A549 treated with CORT108297 at 1 μM for 4 hours (cell line): Measurements from ENCODE around the gene CERT1. TPM values are rescaled to one million over a fixed set of nuclear protein-coding genes. Genes with fewer than 3 reads are reported as not detected.

ENCODE experiments used
- total RNA-seq: library from RNA; stranded (reverse); fragments of 200-300 nt; extraction: Qiagen RNA extraction; gene quantifications from 5 replicates; pipeline ENCODE4 v1.2.3, GENCODE V29; 2022

Gene CERT1, protein sequence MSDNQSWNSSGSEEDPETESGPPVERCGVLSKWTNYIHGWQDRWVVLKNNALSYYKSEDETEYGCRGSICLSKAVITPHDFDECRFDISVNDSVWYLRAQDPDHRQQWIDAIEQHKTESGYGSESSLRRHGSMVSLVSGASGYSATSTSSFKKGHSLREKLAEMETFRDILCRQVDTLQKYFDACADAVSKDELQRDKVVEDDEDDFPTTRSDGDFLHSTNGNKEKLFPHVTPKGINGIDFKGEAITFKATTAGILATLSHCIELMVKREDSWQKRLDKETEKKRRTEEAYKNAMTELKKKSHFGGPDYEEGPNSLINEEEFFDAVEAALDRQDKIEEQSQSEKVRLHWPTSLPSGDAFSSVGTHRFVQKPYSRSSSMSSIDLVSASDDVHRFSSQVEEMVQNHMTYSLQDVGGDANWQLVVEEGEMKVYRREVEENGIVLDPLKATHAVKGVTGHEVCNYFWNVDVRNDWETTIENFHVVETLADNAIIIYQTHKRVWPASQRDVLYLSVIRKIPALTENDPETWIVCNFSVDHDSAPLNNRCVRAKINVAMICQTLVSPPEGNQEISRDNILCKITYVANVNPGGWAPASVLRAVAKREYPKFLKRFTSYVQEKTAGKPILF
- 22.2 to 30.2 TPM (median 26.2 TPM) in 5 replicates for total RNA-seq

DNA sequence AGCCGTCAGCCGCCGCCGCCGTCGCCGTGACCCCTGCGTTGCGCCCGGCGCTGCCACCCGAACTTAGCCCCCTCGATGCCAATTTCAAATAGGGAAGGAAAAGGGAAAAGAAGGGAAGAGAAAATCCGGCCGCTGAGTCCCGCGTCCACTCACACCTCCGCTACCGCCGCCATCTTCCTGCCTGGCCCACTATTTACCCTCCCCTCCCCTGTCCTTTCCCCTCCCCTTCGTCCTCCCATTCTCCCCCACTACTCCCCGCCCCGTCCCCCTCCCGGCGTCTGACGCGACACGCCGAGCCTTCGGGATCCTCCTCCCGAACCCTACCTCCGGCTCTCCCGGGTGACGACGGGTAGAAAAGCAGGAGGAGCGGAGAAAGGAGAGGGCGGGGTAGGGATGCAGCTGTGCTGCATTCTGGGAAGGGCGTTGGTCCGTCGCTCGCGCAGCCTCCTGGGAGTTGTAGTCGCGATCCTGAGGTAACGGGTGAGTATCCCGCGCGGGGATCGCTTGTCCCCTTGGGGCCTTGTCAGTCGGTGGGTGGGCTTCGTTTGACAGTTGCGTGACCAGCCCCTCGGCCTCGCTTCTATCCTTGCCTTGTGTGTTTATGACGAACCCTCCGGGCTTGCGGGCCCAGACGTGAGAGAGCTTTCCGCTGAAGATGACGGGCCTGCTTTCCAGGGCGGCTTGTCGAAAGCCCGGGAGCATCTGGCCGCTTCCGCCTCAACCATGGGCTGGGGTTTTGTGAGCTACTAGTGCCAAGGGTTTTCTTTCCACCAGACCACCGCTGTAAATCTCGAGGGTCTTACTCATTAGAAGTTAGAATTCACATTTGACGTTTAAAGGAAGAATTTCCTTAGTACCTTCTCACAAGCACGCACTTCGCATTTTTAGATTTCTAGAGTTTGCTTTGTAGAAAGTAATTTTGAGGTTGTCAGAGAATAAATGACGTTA lies at the start of gene CERT1, which contains the start of gene POLK:
Gene CERT1, minus strand, starts transcription at position 195 of the 948 bp plus-strand sequence. CDS start 422 bp downstream, outside the sequence.
Gene POLK, plus strand, starts transcription at position 457 of the 948 bp plus-strand sequence.

GRCh38 chr5:75336615-75337336 lies 174.7 kb downstream of the CERT1 start, which contains the start of gene HMGCR:
TSS of gene HMGCR (plus strand) at chr5:75337220. CDS start at chr5:75342606, 5,386 bp downstream.

Other genes starting within 250 kb of the CERT1 start
- 25.8 to 30.3 TPM (median 26.8 TPM) in 5 replicates for gene HMGCR, start 174.4 kb downstream of the CERT1 start, total RNA-seq
- gene POLK, start 262 bp upstream of the CERT1 start, total RNA-seq: 9.0 to 13.7 TPM (median 11.5 TPM) in 5 replicates
- gene ANKDD1B, start 99.8 kb upstream of the CERT1 start, total RNA-seq: 0.05 to 0.09 TPM (median 0.05 TPM) in 3 of 5 replicates, not detected in the others
- gene POC5, start 205.8 kb upstream of the CERT1 start, total RNA-seq: 10.3 to 13.1 TPM (median 12.1 TPM) in 5 replicates